ENCODE measurements around the gene GABARAPL1. TPM values are rescaled to one million over a fixed set of nuclear protein-coding genes. Genes with fewer than 3 reads are reported as not detected.

The GABARAPL1 gene
- 100 to 1,000 TPM; 116 to 168 (median 160) TPM for total RNA-seq

GRCh38 chr12:10212739-10213131, at the start of gene GABARAPL1:
TSS of gene GABARAPL1 (plus strand) at chr12:10212877. CDS start at chr12:10213130, 253 bp downstream.
- Histone ChIP-seq H3K27me3 (no peaks in the 10 kb centered on the region), H3K4me3 (peak within 1 kb of the TSS; percentile 71 to 97 (median 86)), H3K4me1 (peaks cover 0 to 31% (median 2%) of the 10 kb centered on the region in 4 donors), H3K27ac (peak within 1 kb of the TSS; percentile 97 to 100 (median 100)), H3K36me3 (peaks cover 0 to 6% (median 0%) of the 10 kb centered on the region in 3 donors), H3K9me3 (no peaks in the 10 kb centered on the region)
- 0 to 1% methylated on average over 35 of the region's 35 CpGs for WGBS, 2 donors
- TF ChIP-seq EP300 (IDR thresholded peaks at IDR 0.05) (peak in 1 of 2 donors; percentile 74), CTCF (IDR thresholded peaks at IDR 0.05) (peak in 1 of 5 experiments; percentile 13), POLR2A (IDR thresholded peaks at IDR 0.05) (peak; percentile 66 to 69)
- peak; percentile 82 to 85 for DNase-seq (ENCODE audit: low spot score in 2 of 2)

- 76 to 78% methylated on average over 3 of the region's 3 CpGs for WGBS, 2 donors
- H3K4me1 ChIP-seq = peaks cover 0 to 11% (median 0%) of the 10 kb centered on the region in 4 donors
- H3K36me3 ChIP-seq = no peaks in the 10 kb centered on the region
- H3K9me3 ChIP-seq = no peaks in the 10 kb centered on the region
- no peak overlapping the region for H3K27ac ChIP-seq
- H3K27me3 ChIP-seq = no peaks in the 10 kb centered on the region
- no peak for DNase-seq (ENCODE audit: low spot score in 2 of 2)
- H3K4me3 ChIP-seq = no peak overlapping the region
- TF ChIP-seq EP300 (IDR thresholded peaks at IDR 0.05) (no peak), POLR2A (IDR thresholded peaks at IDR 0.05) (no peak), CTCF (IDR thresholded peaks at IDR 0.05) (no peak)
Observed at GRCh38 chr12:10163084-10163483, 49.6 kb upstream of the GABARAPL1 start.

- no peak for DNase-seq (ENCODE audit: low spot score in 2 of 2)
- Histone ChIP-seq H3K4me3 (no peak overlapping the region), H3K36me3 (no peaks in the 10 kb centered on the region), H3K9me3 (no peaks in the 10 kb centered on the region), H3K4me1 (peaks cover 0 to 7% (median 0%) of the 10 kb centered on the region in 4 donors), H3K27ac (no peak overlapping the region), H3K27me3 (no peaks in the 10 kb centered on the region)
- no peak for TF ChIP-seq POLR2A (IDR thresholded peaks at IDR 0.05)
- TF ChIP-seq CTCF (IDR thresholded peaks at IDR 0.05) = no peak
- no peak for TF ChIP-seq EP300 (IDR thresholded peaks at IDR 0.05)
- 0 to 33% methylated on average over 1 of the region's 1 CpG for WGBS, 2 donors
Observed at GRCh38 chr12:10165421-10165820, 47.3 kb upstream of the GABARAPL1 start.

GRCh38 chr12:10167599-10167998, 45.1 kb upstream of the GABARAPL1 start:
- H3K4me1 ChIP-seq = peaks cover 0 to 5% (median 0%) of the 10 kb centered on the region in 4 donors
- H3K36me3 ChIP-seq = no peaks in the 10 kb centered on the region
- H3K27ac ChIP-seq = peak overlapping the region in 1 of 4 donors; percentile 16
- DNase-seq (ENCODE audit: low spot score in 2 of 2) = peak in 1 of 2 donors; percentile 15
- 57 to 61% methylated on average over 5 of the region's 5 CpGs for WGBS, 2 donors
- no peaks in the 10 kb centered on the region for H3K9me3 ChIP-seq
- TF ChIP-seq CTCF (IDR thresholded peaks at IDR 0.05) (no peak), EP300 (IDR thresholded peaks at IDR 0.05) (peak; percentile 41 to 80)
- no peaks in the 10 kb centered on the region for H3K27me3 ChIP-seq
- no peak overlapping the region for H3K4me3 ChIP-seq

- Histone ChIP-seq H3K4me1 (peaks cover 0 to 5% (median 0%) of the 10 kb centered on the region in 4 donors), H3K27me3 (no peaks in the 10 kb centered on the region), H3K9me3 (no peaks in the 10 kb centered on the region), H3K27ac (no peak overlapping the region), H3K4me3 (no peak overlapping the region), H3K36me3 (no peaks in the 10 kb centered on the region)
- DNase-seq (ENCODE audit: low spot score in 2 of 2) = no peak
- TF ChIP-seq POLR2A (IDR thresholded peaks at IDR 0.05) (no peak), CTCF (IDR thresholded peaks at IDR 0.05) (no peak), EP300 (IDR thresholded peaks at IDR 0.05) (no peak)
- WGBS, 2 donors = 62 to 70% methylated on average over 3 of the region's 3 CpGs
Observed at GRCh38 chr12:10169104-10169503, 43.6 kb upstream of the GABARAPL1 start.

All from tibial nerve (tissue), 4 donors.